Glutamatergic neuron (in vitro differentiated cells): ENCODE data around the gene RANBP10. TPM values are rescaled to one million over a fixed set of nuclear protein-coding genes. Genes with fewer than 3 reads are reported as not detected.

Source experiments
- total RNA-seq: library from RNA; stranded (reverse); fragmentation: NEBNext Ultra II Directional; extraction: Animal tissue kit (Norgen Biotek cat#: 25700); gene quantifications from one replicate; pipeline ENCODE4 v1.2.1, GENCODE V29; 2021; ENCODE audit not compliant: unreplicated experiment

The RANBP10 gene
- total RNA-seq, 1 donor from 2014 or later = 32.0 TPM

Other genes with a start within 250 kb of the RANBP10 start
- gene CTCF, start 244.0 kb downstream of the RANBP10 start, total RNA-seq = 42.8 TPM
- 37.1 TPM for gene CARMIL2, start 161.4 kb downstream of the RANBP10 start, total RNA-seq
- 33.3 TPM for gene ACD, start 146.3 kb downstream of the RANBP10 start, total RNA-seq
- gene PARD6A, start 145.6 kb downstream of the RANBP10 start, total RNA-seq = 18.7 TPM
- gene ENKD1, start 139.8 kb downstream of the RANBP10 start, total RNA-seq = 19.0 TPM
- 3.4 TPM for gene C16orf86, start 139.7 kb downstream of the RANBP10 start, total RNA-seq
- 86.7 TPM for gene GFOD2, start 87.2 kb downstream of the RANBP10 start, total RNA-seq
- gene TSNAXIP1, start 329 bp upstream of the RANBP10 start, total RNA-seq = 3.4 TPM
- 23.1 TPM for gene THAP11, start 35.8 kb upstream of the RANBP10 start, total RNA-seq
- 196 TPM for gene NUTF2, start 40.4 kb upstream of the RANBP10 start, total RNA-seq
- gene CENPT, start 41.1 kb upstream of the RANBP10 start, total RNA-seq = 153 TPM
- 142 TPM for gene EDC4, start 66.5 kb upstream of the RANBP10 start, total RNA-seq
- 1.0 TPM for gene NRN1L, start 78.3 kb upstream of the RANBP10 start, total RNA-seq
- 27.9 TPM for gene PSKH1, start 86.7 kb upstream of the RANBP10 start, total RNA-seq
- gene CTRL, start 125.3 kb upstream of the RANBP10 start, total RNA-seq = 2.8 TPM
- 11.0 TPM for gene PSMB10, start 130.3 kb upstream of the RANBP10 start, total RNA-seq
- gene LCAT, start 137.6 kb upstream of the RANBP10 start, total RNA-seq = 8.7 TPM
- gene SLC12A4, start 162.1 kb upstream of the RANBP10 start, total RNA-seq = 19.9 TPM
- gene DPEP3, start 173.9 kb upstream of the RANBP10 start, total RNA-seq = not detected
- gene DPEP2, start 192.9 kb upstream of the RANBP10 start, total RNA-seq = not detected
- gene DPEP2NB, start 209.4 kb upstream of the RANBP10 start, total RNA-seq = not detected
- gene DDX28, start 216.7 kb upstream of the RANBP10 start, total RNA-seq = 6.7 TPM
- 21.0 TPM for gene DUS2, start 216.7 kb upstream of the RANBP10 start, total RNA-seq